Esophagus muscularis mucosa (tissue), 4 donors: ENCODE results near the gene ASPSCR1.

Experiments
- CTCF ChIP-seq, 3 experiments: fragments of 200-600 bp in 2 of 3; fragments of 450-650 bp in 1 of 3; sonication (generic) in 2 of 3; IDR thresholded peaks; one replicate each; pipeline ENCODE4 v1.5.1; 2017 to 2019; ENCODE audit warnings: antibody characterized with exemption in 3 of 3, mild to moderate bottlenecking in 2 of 3, moderate library complexity in 1 of 3
- EP300 ChIP-seq: sonication (generic); formaldehyde crosslinking; IDR thresholded peaks from one replicate; pipeline ENCODE4 v1.6.1; 2017; ENCODE audit warnings: antibody characterized with exemption
- POLR2A ChIP-seq: fragments of 450-650 bp; IDR thresholded peaks from one replicate; pipeline ENCODE4 v1.6.1; 2017; ENCODE audit warnings: antibody characterized with exemption, moderate library complexity, mild to moderate bottlenecking, low read depth
- POLR2AphosphoS5 ChIP-seq, 2 donors: sonication (generic); formaldehyde crosslinking; IDR thresholded peaks; one replicate each; pipeline ENCODE4 v1.6.1; 2017; ENCODE audit warnings: antibody characterized with exemption in 2 of 2

- no peak for TF ChIP-seq CTCF (IDR thresholded peaks at IDR 0.05)
- no peak for TF ChIP-seq POLR2A
- no peak for TF ChIP-seq POLR2AphosphoS5 (IDR thresholded peaks at IDR 0.05)
- TF ChIP-seq EP300 = no peak
These were observed 68.6 kb downstream of the ASPSCR1 start for GRCh38 chr17:82045936-82046484.
